ENCODE data around the gene TMCC1. TPM values are rescaled to one million over a fixed set of nuclear protein-coding genes. Genes with fewer than 3 reads are reported as not detected.
"Not testable (repeated sequence)": the region's sequence is repeated elsewhere in the genome, so short reads cannot be mapped to it uniquely, and the experiment has no call there.

Gene TMCC1
- total and polyA plus RNA-seq, 2 donors (not counting 1 experiment from before 2014, with no cell fraction given): 8.5 to 32.2 TPM

DNA sequence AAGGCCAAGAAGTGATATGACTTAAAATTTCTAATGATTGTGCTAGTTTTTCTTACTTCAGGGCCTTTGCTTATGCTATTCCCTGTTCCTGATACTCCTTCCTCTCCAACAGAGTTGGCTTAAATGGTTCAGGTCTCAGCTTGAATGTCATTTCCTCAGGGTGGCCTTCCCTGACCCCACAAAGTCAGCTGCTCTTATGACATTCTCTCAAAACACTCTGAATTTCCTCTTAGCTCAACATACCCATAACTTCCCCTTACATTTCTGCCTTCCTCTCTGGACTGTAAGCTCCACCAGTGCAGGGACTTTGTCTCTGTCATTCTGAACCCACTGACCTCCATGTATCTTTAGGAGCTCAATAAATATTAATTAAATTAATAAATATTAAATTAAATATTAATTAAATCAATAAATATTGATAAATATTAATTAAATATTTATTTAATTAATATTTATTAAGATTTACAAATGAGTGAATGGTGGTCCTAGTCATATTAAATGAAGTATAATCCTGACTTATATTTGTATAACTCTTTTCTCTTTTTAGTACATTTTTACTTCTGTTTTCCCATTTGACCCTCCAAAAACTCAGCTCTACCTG lies 17.9 kb upstream of the TMCC1 start:
- H3K4me3 Mint-ChIP-seq: no peak overlapping the region
- peaks cover 3% of the 10 kb centered on the region for H3K4me1 Mint-ChIP-seq
- H3K9me3 ChIP-seq (ENCODE audit: control extremely low read depth in 1 of 3, control insufficient read depth in 2 of 3, insufficient read depth in 1 of 3, low read length in 2 of 3): peaks cover 4 to 18% (median 11%) of the 10 kb centered on the region in 3 donors
- H3K79me2 ChIP-seq (ENCODE audit: control insufficient read depth, insufficient read depth, low read length): no peaks in the 10 kb centered on the region
- H3K27ac ChIP-seq (ENCODE audit: low read length in 2 of 2): no peak overlapping the region
- no peak overlapping the region for H3K27ac Mint-ChIP-seq
- no peaks in the 10 kb centered on the region for H4K20me1 ChIP-seq (ENCODE audit: control insufficient read depth, insufficient read depth, low read length, poor library complexity, severe bottlenecking)
- no peaks in the 10 kb centered on the region for H3K36me3 ChIP-seq (replicated peaks in 1 of 2; ENCODE audit: control extremely low read depth in 1 of 2, control insufficient read depth in 1 of 2, extremely low read depth in 1 of 2, insufficient read depth in 2 of 2, low read length in 1 of 2)
- ATAC-seq (ENCODE audit: low read depth) (no peak), DNase-seq (no peak)
- H3K4me3 ChIP-seq (ENCODE audit: control extremely low read depth in 1 of 5, extremely low read depth in 1 of 5, insufficient read depth in 1 of 5, low read depth in 2 of 5, low read length in 4 of 5): no peak overlapping the region
- ChIA-PET CTCF (interaction anchor here (0.7 kb wide), 1 partner anchor 91 kb away, joined by 3 read pairs; no protein-coding TSS in a partner anchor), POLR2A (no interaction called here)
- peaks cover 9% of the 10 kb centered on the region for H3K9me3 Mint-ChIP-seq (ENCODE audit: insufficient read depth)
- TF ChIP-seq EZH2 (IDR thresholded peaks at IDR 0.05; ENCODE audit: borderline replicate concordance, insufficient read depth, low read depth, low read length, poor library complexity, severe bottlenecking): no peak
- no peak for TF ChIP-seq CTCF (IDR thresholded peaks at IDR 0.05)
- no peak overlapping the region for H3K9ac ChIP-seq (ENCODE audit: low read length)
- H3K4me1 ChIP-seq (ENCODE audit: control insufficient read depth in 2 of 2, insufficient read depth in 2 of 2, low read length in 2 of 2): no peaks in the 10 kb centered on the region
- H3K4me2 ChIP-seq (replicated peaks; ENCODE audit: low read depth, low read length, poor library complexity, severe bottlenecking): no peak overlapping the region
- H2AFZ ChIP-seq (ENCODE audit: insufficient read depth, low read depth, low read length, poor library complexity, severe bottlenecking): no peak overlapping the region
- intact Hi-C loops (cut with micrococcal nuclease): no loop called here
- H3K27me3 ChIP-seq (replicated peaks in 1 of 4; ENCODE audit: control extremely low read depth in 1 of 4, control insufficient read depth in 3 of 4, insufficient read depth in 4 of 4, low read length in 3 of 4): peaks cover 0 to 5% (median 0%) of the 10 kb centered on the region in 4 experiments
- H3K27me3 Mint-ChIP-seq: no peaks in the 10 kb centered on the region

DNA sequence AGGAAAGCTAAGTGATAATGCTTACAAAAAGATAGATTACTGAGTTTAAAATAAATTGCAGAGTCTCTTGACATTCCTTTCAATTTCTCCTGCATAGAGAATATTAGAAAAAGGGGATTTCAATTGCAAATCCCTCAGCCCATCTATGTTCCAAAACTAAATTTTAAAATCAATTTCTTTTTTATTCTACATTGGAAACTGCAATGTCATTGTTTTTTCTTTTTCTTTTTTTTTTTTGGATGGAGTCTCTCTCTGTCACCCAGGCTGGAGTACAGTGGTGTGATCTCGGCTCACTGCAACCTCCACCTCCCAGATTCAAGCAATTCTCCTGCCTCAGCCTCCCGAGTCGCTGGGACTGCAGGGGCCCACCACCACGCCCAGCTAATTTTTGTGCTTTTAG lies 15.7 kb upstream of the TMCC1 start:
- H3K27ac Mint-ChIP-seq; POLR2A ChIA-PET; H3K79me2 ChIP-seq (ENCODE audit: control insufficient read depth, insufficient read depth, low read length); H3K4me1 Mint-ChIP-seq; H3K36me3 ChIP-seq (replicated peaks in 1 of 2; ENCODE audit: control extremely low read depth in 1 of 2, control insufficient read depth in 1 of 2, extremely low read depth in 1 of 2, insufficient read depth in 2 of 2, low read length in 1 of 2); H4K20me1 ChIP-seq (ENCODE audit: control insufficient read depth, insufficient read depth, low read length, poor library complexity, severe bottlenecking); H3K4me1 ChIP-seq (ENCODE audit: control insufficient read depth in 2 of 2, insufficient read depth in 2 of 2, low read length in 2 of 2); H3K4me3 ChIP-seq (ENCODE audit: control extremely low read depth in 1 of 5, extremely low read depth in 1 of 5, insufficient read depth in 1 of 5, low read depth in 2 of 5, low read length in 4 of 5); H3K27ac ChIP-seq (ENCODE audit: low read length in 2 of 2); H3K4me2 ChIP-seq (replicated peaks; ENCODE audit: low read depth, low read length, poor library complexity, severe bottlenecking); H3K4me3 Mint-ChIP-seq; DNase-seq; H3K27me3 ChIP-seq (replicated peaks in 1 of 4; ENCODE audit: control extremely low read depth in 1 of 4, control insufficient read depth in 3 of 4, insufficient read depth in 4 of 4, low read length in 3 of 4); CTCF ChIA-PET; H3K27me3 Mint-ChIP-seq; ATAC-seq (ENCODE audit: low read depth); H3K9ac ChIP-seq (ENCODE audit: low read length); H2AFZ ChIP-seq (ENCODE audit: insufficient read depth, low read depth, low read length, poor library complexity, severe bottlenecking); intact Hi-C loops (cut with micrococcal nuclease): not testable (repeated sequence)
- H3K9me3 ChIP-seq (ENCODE audit: control extremely low read depth in 1 of 3, control insufficient read depth in 2 of 3, insufficient read depth in 1 of 3, low read length in 2 of 3): peaks cover 4 to 22% (median 9%) of the 10 kb centered on the region in 3 donors
- H3K9me3 Mint-ChIP-seq (ENCODE audit: insufficient read depth): peaks cover 14% of the 10 kb centered on the region
- 95% methylated on average over 2 of the region's 4 CpGs for WGBS (ENCODE audit: insufficient coverage)

Measured in B cell (primary cell).